ENCODE measurements around the gene FOXE3. TPM values are rescaled to one million over a fixed set of nuclear protein-coding genes. Genes with fewer than 3 reads are reported as not detected.

FOXE3 gene
- total RNA-seq = not detected
- not detected for polyA plus RNA-seq (ENCODE audit: insufficient read length in 6 of 6)
- long read RNA-seq, donor 1 = 0 reads
- long read RNA-seq, donor 2 = 0 reads
- long read RNA-seq, donor 3 = 0 reads
- long read RNA-seq, donor 4 = 0 reads
- long read RNA-seq, donor 5 = 0 reads
- long read RNA-seq, donor 6 = 0 reads
- long read RNA-seq, donor 7 = 0 reads
- long read RNA-seq, donor 8 = 0 reads
- long read RNA-seq, donor 9 = 0 reads
- long read RNA-seq, donor 10 = 0 reads
- long read RNA-seq, donor 11 = 0 reads
- long read RNA-seq, donor 12 = 0 reads

DNA sequence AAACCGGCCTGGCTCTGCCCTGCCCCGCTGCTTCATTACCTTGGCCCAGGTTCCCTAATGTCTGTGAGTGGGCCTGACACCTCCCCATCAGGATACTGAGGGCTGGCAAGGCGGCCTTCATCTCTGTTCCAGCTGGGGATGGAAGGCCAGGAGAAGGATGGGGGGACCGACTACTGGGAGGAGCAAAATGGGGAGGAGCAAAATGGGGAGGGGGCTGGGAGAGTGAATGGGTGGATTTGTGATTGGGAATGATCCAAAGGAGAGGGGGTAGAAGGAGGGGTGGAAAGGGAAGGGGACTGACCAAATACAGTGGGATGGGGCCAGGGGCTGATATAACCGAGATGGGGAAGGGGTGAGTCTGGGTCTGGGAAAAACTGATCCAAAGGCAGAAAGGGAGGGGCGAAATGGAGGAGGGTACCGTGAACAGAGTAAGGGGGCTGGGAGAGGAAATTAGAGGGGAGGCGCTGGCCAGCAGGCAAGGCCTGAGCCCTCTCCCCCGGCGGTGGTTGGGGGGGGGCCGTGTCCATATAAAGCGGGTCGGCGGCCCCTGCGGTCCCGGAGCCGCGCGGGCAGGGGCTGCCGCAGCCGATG, at the start of gene FOXE3:
Gene FOXE3 (plus strand): TSS at position 558 of the 591 bp plus-strand sequence. CDS start 31 bp downstream, at position 589.
- DNase-seq = no peak
- TF ChIP-seq, protein P1, sequence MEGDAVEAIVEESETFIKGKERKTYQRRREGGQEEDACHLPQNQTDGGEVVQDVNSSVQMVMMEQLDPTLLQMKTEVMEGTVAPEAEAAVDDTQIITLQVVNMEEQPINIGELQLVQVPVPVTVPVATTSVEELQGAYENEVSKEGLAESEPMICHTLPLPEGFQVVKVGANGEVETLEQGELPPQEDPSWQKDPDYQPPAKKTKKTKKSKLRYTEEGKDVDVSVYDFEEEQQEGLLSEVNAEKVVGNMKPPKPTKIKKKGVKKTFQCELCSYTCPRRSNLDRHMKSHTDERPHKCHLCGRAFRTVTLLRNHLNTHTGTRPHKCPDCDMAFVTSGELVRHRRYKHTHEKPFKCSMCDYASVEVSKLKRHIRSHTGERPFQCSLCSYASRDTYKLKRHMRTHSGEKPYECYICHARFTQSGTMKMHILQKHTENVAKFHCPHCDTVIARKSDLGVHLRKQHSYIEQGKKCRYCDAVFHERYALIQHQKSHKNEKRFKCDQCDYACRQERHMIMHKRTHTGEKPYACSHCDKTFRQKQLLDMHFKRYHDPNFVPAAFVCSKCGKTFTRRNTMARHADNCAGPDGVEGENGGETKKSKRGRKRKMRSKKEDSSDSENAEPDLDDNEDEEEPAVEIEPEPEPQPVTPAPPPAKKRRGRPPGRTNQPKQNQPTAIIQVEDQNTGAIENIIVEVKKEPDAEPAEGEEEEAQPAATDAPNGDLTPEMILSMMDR (IDR thresholded peaks at IDR 0.05) = no peak
- no peaks in the 10 kb centered on the region for H3K4me1 ChIP-seq
- H3K27ac ChIP-seq = no peak within 1 kb of the TSS
- no peaks in the 10 kb centered on the region for H3K9me3 ChIP-seq
- ATAC-seq = no peak
- H3K36me3 ChIP-seq = no peaks in the 10 kb centered on the region
- H3K27me3 ChIP-seq = peaks cover 26 to 70% of the 10 kb centered on the region in 2 donors
- no peak within 1 kb of the TSS for H3K4me3 ChIP-seq
- intact Hi-C loops (cut with DNase I) = no loop called here

DNA sequence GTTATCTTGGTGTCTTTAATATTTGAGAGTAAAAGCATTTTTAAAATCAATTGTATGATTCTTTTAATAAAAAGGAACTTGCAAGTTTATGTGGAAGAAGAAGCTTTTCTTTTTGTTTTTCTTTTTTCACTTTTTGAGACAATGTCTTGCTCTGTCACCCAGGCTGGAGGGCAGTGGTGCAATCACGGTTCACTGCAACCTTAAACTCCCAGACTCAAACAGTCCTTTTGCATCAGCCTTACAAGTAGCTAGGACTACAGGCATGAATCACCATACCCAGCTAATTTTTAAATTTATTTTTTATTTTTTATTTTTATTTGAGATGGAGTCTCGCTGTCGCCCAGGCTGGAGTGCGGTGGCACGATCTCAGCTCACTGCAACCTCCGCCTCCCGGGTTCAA, 48.4 kb upstream of the FOXE3 start:
- no peak overlapping the region for H3K4me3 ChIP-seq
- no peaks in the 10 kb centered on the region for H3K9me3 ChIP-seq
- H3K4me1 ChIP-seq = no peaks in the 10 kb centered on the region
- intact Hi-C loops (cut with DNase I) = no loop called here
- H3K27me3 ChIP-seq = no peaks in the 10 kb centered on the region
- H3K36me3 ChIP-seq = peaks cover 0 to 40% of the 10 kb centered on the region in 2 donors
- no peak overlapping the region for H3K27ac ChIP-seq
- TF ChIP-seq, protein P1 (IDR thresholded peaks at IDR 0.05) = no peak
- no peak for ATAC-seq
- DNase-seq = no peak

DNA sequence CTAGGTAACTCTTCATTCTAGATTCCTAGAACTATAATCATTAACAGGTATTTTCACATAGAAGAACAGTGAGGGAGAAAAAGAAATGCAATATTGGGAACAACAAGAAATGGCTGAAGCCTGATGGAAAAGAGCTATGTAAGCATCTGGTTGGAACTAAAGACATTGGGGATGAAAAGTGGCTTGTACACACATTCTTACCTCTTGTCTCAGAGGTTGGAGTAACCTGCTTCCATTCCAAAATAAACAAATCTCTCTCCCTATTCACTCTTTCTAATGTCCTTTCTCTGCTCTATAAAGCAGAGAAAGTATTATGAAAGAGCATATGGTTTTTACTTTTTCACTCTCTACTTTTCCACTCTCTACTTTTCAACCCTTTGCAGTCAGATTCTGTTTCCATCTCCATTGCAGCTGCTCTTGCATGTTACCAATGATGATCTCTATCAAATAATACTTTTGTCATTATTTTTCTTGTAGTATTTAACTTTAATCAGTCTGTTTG, 45.0 kb upstream of the FOXE3 start:
- TF ChIP-seq, protein P1 (IDR thresholded peaks at IDR 0.05) = no peak
- intact Hi-C loops (cut with DNase I) = no loop called here
- Histone ChIP-seq H3K36me3 (peaks cover 0 to 74% of the 10 kb centered on the region in 2 donors), H3K27ac (no peak overlapping the region), H3K4me1 (no peaks in the 10 kb centered on the region), H3K9me3 (no peaks in the 10 kb centered on the region), H3K27me3 (no peaks in the 10 kb centered on the region), H3K4me3 (no peak overlapping the region)
- DNase-seq = no peak
- no peak for ATAC-seq

DNA sequence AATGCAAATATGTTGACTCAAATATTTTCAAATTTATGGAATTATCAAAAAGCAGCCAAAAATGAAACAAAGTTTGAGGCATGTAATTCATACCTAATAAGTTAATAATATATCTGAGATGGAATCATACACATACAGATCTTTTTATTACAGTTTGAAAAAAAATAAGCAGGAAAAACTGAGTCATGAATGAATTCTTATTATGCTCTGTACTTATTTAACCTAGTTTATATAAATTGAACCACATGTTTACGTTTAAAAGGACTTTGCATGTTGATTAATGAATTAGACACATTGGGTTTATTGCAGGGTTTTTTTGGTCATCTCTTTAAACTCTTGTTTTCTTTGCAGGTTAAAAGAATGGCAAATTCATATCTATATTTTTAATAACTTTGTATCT, 41.6 kb upstream of the FOXE3 start:
- H3K27ac ChIP-seq = no peak overlapping the region
- intact Hi-C loops (cut with DNase I) = no loop called here
- TF ChIP-seq, protein P1 (IDR thresholded peaks at IDR 0.05) = no peak
- peaks cover 0 to 79% of the 10 kb centered on the region in 2 donors for H3K36me3 ChIP-seq
- H3K9me3 ChIP-seq = no peaks in the 10 kb centered on the region
- H3K4me1 ChIP-seq = no peaks in the 10 kb centered on the region
- H3K4me3 ChIP-seq = no peak overlapping the region
- H3K27me3 ChIP-seq = no peaks in the 10 kb centered on the region
- no peak for ATAC-seq
- no peak for DNase-seq

DNA sequence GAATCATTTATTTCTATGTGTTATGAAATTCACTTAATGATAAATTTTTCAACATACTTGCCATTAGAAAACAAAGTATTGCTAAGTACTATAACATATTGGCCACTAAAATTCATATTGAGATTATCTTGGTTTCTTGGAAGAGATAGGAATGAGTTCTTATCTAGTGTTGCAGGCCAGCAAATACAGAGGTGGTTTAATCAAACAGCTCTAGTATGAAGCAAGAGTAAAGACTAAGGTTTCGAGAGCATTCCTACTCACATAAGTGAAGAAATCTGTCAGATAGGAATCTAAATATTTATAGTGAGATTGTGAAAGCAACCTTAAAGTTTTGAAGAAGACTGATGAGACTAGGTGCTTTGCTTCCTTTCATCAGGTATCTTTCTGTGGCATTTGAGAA, 37.9 kb upstream of the FOXE3 start:
- Histone ChIP-seq H3K9me3 (no peaks in the 10 kb centered on the region), H3K4me1 (no peaks in the 10 kb centered on the region), H3K27me3 (no peaks in the 10 kb centered on the region), H3K36me3 (peaks cover 0 to 74% of the 10 kb centered on the region in 2 donors), H3K27ac (no peak overlapping the region), H3K4me3 (no peak overlapping the region)
- DNase-seq (no peak), ATAC-seq (peak; percentile 75)
- TF ChIP-seq, protein P1 (IDR thresholded peaks at IDR 0.05) = no peak
- intact Hi-C loops (cut with DNase I) = no loop called here
